ENCODE data around the gene CACNA1C.

- TF ChIP-seq CTCF (IDR thresholded peaks at IDR 0.05) (no peak), POLR2A (IDR thresholded peaks at IDR 0.05) (no peak), POLR2AphosphoS5 (IDR thresholded peaks at IDR 0.05) (no peak)
Observed at GRCh38 chr12:2019126-2019525, 33.7 kb upstream of the CACNA1C start.
